GM12874 (cell line): ENCODE results near the gene TBCD.

ENCODE experiments used
- TF ChIP-seq, protein P1 (sequence below): IDR thresholded peaks from 2 replicates; pipeline ENCODE4 v1.5.1; 2011; ENCODE audit warnings: low read depth, mild to moderate bottlenecking, control low read depth, low read length, moderate library complexity; ENCODE audit not compliant: insufficient read depth

Gene TBCD

GRCh38 chr17:82929011-82929622 lies 177.3 kb downstream of the TBCD start:
- TF ChIP-seq, protein P1, sequence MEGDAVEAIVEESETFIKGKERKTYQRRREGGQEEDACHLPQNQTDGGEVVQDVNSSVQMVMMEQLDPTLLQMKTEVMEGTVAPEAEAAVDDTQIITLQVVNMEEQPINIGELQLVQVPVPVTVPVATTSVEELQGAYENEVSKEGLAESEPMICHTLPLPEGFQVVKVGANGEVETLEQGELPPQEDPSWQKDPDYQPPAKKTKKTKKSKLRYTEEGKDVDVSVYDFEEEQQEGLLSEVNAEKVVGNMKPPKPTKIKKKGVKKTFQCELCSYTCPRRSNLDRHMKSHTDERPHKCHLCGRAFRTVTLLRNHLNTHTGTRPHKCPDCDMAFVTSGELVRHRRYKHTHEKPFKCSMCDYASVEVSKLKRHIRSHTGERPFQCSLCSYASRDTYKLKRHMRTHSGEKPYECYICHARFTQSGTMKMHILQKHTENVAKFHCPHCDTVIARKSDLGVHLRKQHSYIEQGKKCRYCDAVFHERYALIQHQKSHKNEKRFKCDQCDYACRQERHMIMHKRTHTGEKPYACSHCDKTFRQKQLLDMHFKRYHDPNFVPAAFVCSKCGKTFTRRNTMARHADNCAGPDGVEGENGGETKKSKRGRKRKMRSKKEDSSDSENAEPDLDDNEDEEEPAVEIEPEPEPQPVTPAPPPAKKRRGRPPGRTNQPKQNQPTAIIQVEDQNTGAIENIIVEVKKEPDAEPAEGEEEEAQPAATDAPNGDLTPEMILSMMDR, result no peak

- TF ChIP-seq, protein P1, result no peak
These were observed 177.8 kb downstream of the TBCD start for GRCh38 chr17:82929676-82930042.

GRCh38 chr17:82930043-82930923 lies 178.4 kb downstream of the TBCD start:
- TF ChIP-seq, protein P1, result no peak

- TF ChIP-seq, protein P1, result no peak
These were observed 179.2 kb downstream of the TBCD start for GRCh38 chr17:82930924-82931698.

DNA sequence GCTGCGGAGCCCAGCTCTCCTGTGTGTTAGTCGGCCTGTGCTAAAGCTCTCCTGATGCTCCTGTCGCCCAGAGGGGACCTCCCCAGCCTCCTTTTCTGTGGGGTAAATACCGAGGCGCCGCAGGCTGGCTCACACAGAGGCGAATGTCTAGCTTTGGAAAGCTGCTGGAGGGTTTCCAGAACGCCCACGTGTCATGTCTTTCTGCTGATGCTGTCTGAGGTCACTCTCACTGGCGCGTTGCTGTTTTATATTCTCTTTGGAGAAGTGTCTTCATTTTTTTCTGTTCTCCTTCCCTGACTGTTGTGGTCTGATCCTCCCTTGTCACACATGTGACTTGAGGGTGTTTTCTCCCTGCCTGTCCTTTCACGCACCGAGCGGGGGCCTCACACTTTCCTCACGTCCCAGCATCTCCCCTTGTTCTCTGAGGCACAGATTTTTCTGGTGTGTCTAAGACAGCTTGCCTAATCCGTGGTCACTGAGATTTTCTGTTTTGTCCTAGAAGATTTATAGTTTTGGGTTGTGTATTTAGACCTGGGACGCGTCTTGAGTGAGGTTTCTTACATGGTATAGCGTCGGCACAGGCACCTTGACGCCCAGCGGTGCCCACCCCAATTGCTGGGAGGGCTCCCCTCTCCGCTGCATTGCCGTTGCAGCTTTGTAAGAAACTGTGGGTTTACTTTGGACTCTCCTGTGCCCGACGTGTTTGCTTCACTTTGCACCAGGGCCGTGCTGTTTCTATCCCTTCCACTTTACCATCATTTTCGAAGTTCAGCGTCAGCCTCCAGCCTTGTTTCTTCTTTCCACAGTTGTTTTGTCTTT lies 180.0 kb downstream of the TBCD start:
- TF ChIP-seq, protein P1, result no peak

GRCh38 chr17:82932518-82933310 lies 180.8 kb downstream of the TBCD start:
- TF ChIP-seq, protein P1, result no peak
